T-helper 2 cell treated with Interferon-gamma antibody and Interleukin-4, amounts not matched to agents 100 ng/mL and 5 ng/mL, for 36 hours (primary cell): ENCODE data around the gene C6orf89. TPM values are rescaled to one million over a fixed set of nuclear protein-coding genes. Genes with fewer than 3 reads are reported as not detected.

ENCODE experiments used
- intact Hi-C: fragments of 100-400 bp; cut with micrococcal nuclease; formaldehyde crosslinking; loops from one replicate; pipeline ENCODE4 v1.15.1; 2023
- total RNA-seq: library from RNA; stranded (reverse); gene quantifications from 2 replicates; pipeline ENCODE4 v1.2.3, GENCODE V29; 2022

The C6orf89 gene
- total RNA-seq, 1 donor from 2014 or later = 46.2 TPM

- intact Hi-C loops = loop anchor here (5.0 kb wide), 1 partner anchor 53 kb away; no protein-coding TSS in a partner anchor
These were observed 79.2 kb downstream of the C6orf89 start for GRCh38 chr6:36964908-36965307.

- intact Hi-C loops = no loop called here
These were observed 81.5 kb downstream of the C6orf89 start for GRCh38 chr6:36967301-36967700.

- intact Hi-C loops = no loop called here
These were observed 82.0 kb downstream of the C6orf89 start for GRCh38 chr6:36967757-36968156.

- intact Hi-C loops = no loop called here
These were observed 82.7 kb downstream of the C6orf89 start for GRCh38 chr6:36968266-36968977.

GRCh38 chr6:36969240-36969691 lies 83.5 kb downstream of the C6orf89 start:
- intact Hi-C loops = no loop called here

GRCh38 chr6:36969988-36970891 lies 84.5 kb downstream of the C6orf89 start:
- intact Hi-C loops = no loop called here

GRCh38 chr6:36970892-36971842 lies 85.4 kb downstream of the C6orf89 start:
- intact Hi-C loops = no loop called here

- intact Hi-C loops = no loop called here
These were observed 86.3 kb downstream of the C6orf89 start for GRCh38 chr6:36971921-36972673.

- intact Hi-C loops = no loop called here
These were observed 87.4 kb downstream of the C6orf89 start for GRCh38 chr6:36973190-36973589.

GRCh38 chr6:36973647-36974046 lies 87.9 kb downstream of the C6orf89 start:
- intact Hi-C loops = no loop called here

- intact Hi-C loops = no loop called here
These were observed 89.7 kb downstream of the C6orf89 start for GRCh38 chr6:36975231-36976006.

- intact Hi-C loops = no loop called here
These were observed 90.2 kb downstream of the C6orf89 start for GRCh38 chr6:36976007-36976264.

GRCh38 chr6:36976509-36976908 lies 90.8 kb downstream of the C6orf89 start:
- intact Hi-C loops = no loop called here

- intact Hi-C loops = no loop called here
These were observed 91.2 kb downstream of the C6orf89 start for GRCh38 chr6:36976931-36977330.

- intact Hi-C loops = no loop called here
These were observed 91.8 kb downstream of the C6orf89 start for GRCh38 chr6:36977470-36977941.

Other genes with a start within 250 kb of the C6orf89 start
- gene CDKN1A, start 207.2 kb upstream of the C6orf89 start, total RNA-seq = 54.7 and 56.2 TPM in 2 replicates
- 0.07 TPM in 2 replicates for gene RAB44, start 188.1 kb upstream of the C6orf89 start, total RNA-seq
- 2.2 and 2.5 TPM in 2 replicates for gene CPNE5, start 46.5 kb upstream of the C6orf89 start, total RNA-seq
- gene PPIL1, start 11.1 kb upstream of the C6orf89 start, total RNA-seq = 41.1 and 42.6 TPM in 2 replicates
- gene PI16, start 68.8 kb downstream of the C6orf89 start, total RNA-seq = 0.14 and 0.16 TPM in 2 replicates
- 120 and 125 TPM in 2 replicates for gene MTCH1, start 100.2 kb downstream of the C6orf89 start, total RNA-seq
- 2.0 and 2.6 TPM in 2 replicates for gene FGD2, start 119.7 kb downstream of the C6orf89 start, total RNA-seq